SK-N-SH treated with all-trans-retinoic acid at 6 μM for 48 hours (cell line): Measurements from ENCODE around the gene ABCA9.

ENCODE experiments used
- ARNTL ChIP-seq: fragments of 450-650 bp; formaldehyde crosslinking; IDR thresholded peaks from 2 replicates; pipeline ENCODE4 v1.5.0; 2020; ENCODE audit warnings: low read depth, mild to moderate bottlenecking, moderate library complexity, borderline replicate concordance
- PATZ1 ChIP-seq: fragments of 250-450 bp; sonication (Bioruptor Pico); IDR thresholded peaks from 2 replicates; pipeline ENCODE4 v1.8.0; 2020; ENCODE audit warnings: mild to moderate bottlenecking, moderate library complexity, borderline replicate concordance
- POU6F1 ChIP-seq: fragments of 250-450 bp; sonication (Bioruptor Pico); IDR thresholded peaks from 2 replicates; pipeline ENCODE4 v1.8.0; 2021; ENCODE audit warnings: low read depth, mild to moderate bottlenecking, moderate library complexity, borderline replicate concordance

DNA sequence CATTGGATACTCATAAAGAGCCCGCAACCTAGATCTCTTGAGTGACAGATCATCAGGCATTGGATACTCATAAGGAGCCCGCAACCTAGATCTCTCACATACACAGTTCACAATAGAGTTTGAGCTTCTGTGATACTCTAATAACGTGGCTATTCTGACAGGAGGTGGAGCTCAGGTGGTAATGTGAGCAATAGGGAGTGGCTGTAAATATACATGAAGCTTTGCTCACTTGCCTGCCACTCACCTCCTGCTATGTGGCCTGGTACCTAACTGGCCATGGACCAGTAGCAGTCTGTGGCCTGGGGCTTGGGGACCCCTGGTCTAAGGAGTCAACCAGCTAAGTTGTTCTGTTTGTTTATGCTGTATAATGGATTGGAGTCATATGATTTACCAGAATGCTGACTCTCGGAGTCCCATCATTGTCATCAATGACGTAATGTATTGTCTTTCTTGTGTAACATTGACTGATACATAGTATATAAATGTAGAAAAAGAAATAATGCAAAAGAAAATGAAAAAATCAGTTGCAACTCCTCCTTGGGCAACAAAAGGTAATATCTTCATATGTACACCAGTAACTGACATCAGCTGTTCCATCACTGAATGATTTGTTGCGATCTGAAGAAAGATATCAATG, 17.5 kb downstream of the ABCA9 start:
- TF ChIP-seq ARNTL: no peak
- no peak for TF ChIP-seq PATZ1
- TF ChIP-seq POU6F1: no peak
